Glomerular visceral epithelial cell (primary cell): ENCODE data around the gene PGAM2.
"Not testable (repeated sequence)": the region's sequence is repeated elsewhere in the genome, so short reads cannot be mapped to it uniquely, and the experiment has no call there.

Source experiments
- DNase-seq: peaks from one replicate; pipeline ENCODE4 v3.0.0-alpha.2; 2016; ENCODE audit errors: extremely low spot score

PGAM2 gene

GRCh38 chr7:44050915-44051560 lies 14.3 kb downstream of the PGAM2 start:
- no peak for DNase-seq

DNA sequence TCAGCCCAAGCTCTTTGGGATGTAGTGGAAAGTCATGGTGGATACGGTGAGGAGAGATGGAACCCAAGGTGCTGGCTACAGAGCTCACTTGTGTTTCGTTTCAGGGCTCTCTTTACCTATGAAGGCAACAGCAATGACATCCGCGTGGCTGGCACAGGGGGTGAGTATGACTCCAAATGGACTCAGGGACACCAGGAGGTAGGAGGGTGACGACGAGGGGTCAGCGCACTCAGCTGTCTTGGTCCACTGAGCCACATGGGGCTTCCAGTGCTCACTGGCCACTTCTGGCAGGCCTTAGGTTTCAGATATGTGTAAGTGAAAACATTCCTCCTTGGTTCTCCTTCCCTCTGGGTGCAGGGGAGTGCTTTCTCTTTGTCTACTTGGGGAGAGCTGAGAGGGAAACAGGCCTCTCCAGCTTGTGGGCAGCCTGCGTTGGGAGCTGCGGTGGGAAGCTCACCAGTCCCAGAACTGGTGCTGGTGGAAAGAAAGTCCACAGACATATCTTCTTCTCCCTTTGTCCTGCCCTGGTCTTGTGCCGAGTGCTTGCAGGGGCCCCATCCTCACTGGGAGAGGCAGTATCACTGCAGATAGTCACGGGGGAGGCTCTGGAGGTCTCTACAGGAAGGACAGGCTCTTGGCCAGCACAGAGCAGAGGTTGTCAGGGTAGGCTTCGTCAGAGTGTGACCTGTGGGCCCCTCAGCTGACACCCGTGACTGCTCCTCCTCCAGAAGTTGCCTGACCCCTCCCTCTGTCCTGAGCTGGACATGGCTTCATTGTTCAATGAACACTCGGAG lies 15.0 kb downstream of the PGAM2 start:
- no peak for DNase-seq

DNA sequence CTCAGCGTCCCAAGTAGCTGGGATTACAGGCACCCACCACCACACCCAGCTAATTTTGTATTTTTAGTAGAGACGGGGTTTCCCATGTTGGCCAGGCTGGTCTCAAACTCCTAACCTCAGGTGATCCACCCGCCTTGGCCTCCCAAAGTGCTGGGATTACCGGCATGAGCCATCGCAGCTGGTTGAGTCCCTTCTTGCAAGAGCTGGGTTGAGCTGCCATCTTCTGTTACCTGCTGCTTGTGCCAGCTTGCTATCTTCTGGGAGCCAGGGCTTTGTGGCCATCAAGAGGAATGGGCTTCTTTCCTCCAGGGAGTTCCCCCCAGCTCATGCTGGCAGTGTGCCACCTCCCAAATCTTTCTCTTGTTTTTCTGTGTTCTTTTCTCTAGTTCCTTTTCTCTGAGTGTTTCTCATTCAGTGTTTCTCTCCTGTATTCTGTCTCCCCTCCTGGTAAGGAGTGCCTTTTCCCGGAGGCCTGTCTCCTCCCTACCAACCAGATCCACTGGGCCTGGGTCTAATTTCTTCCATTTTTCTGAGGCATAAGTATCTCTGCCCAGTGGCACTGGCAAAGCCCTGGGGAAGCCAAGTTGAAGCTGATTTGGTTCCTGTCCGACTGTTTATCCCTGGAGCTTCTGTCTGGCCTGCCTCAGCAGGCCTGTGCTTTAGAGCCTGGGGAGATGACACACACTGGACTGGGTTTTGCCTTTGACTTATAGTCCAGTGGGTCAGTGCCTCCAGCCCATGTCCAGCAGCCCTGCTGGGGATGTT lies 17.2 kb downstream of the PGAM2 start:
- DNase-seq = no peak

DNA sequence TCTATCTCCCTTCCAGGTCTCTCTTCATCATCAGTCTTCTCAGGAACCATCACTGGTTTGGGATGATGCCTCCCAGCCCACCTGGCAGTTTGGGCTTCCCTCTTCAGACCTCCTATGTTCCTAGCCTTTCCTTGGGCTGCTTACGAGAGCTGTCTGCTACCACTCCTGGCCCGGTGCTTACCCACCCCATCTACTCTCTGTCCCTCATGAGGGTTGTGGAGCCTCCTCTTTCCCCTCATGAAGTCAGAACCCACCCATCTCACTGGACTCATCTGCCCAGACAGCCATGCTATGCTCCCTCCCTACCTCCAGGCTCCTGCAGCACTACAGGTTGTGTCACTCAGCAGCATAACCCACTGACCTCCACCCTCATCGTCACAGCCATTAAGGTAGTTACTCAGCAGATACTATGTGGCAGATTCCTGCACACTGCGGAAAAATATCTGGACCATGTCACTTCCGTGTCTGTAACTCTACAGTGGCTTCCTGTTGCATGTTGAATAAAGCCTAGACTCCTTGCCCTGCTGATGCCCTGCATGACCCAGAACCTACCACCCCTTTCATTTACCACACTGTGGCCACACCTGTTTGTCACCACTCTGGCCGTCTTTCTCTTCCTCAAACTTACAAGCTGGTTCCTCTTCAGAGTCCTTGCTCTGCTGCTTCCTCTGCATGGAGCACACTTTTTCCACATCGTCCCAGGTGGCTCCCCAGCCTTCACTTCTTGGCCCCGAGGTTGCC lies 18.9 kb downstream of the PGAM2 start:
- no peak for DNase-seq

DNA sequence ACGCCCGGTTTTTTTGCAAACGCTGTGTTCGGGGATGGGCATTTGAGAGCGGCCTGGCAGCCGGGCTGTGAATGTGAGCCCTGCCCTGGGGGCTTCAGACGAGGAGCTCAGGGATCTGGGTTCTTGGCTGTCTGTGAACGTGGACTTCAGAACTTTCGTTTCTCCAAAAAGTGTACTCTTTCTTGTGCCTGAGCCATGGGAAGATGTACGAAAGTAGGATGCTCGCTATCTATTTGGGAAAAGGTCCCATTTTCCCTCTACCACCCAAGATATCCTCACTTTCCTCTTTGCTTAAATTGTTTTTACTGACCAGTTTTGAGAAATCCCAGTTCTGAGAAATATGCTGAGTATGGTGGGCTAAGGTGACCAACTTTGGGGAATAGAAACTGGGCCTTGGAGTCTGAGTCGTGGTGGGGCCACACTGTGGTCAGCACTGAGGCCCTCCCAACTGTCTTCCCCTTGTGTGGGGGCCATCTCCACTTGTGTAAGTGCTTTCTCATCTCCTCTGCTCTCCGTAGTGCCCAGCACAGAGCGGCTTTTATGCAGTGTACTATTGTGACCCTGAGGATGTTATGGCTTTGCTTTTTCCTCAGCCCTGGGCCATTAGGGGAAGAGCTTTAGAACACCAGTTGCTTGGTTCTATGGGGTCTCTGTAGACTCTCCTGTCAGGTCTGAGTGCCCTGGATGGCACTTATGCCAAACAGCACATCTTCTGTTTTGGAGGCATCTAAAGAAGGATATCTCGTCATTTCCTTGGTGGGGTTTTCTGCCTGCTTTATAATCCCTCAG lies 19.9 kb downstream of the PGAM2 start:
- no peak for DNase-seq

DNA sequence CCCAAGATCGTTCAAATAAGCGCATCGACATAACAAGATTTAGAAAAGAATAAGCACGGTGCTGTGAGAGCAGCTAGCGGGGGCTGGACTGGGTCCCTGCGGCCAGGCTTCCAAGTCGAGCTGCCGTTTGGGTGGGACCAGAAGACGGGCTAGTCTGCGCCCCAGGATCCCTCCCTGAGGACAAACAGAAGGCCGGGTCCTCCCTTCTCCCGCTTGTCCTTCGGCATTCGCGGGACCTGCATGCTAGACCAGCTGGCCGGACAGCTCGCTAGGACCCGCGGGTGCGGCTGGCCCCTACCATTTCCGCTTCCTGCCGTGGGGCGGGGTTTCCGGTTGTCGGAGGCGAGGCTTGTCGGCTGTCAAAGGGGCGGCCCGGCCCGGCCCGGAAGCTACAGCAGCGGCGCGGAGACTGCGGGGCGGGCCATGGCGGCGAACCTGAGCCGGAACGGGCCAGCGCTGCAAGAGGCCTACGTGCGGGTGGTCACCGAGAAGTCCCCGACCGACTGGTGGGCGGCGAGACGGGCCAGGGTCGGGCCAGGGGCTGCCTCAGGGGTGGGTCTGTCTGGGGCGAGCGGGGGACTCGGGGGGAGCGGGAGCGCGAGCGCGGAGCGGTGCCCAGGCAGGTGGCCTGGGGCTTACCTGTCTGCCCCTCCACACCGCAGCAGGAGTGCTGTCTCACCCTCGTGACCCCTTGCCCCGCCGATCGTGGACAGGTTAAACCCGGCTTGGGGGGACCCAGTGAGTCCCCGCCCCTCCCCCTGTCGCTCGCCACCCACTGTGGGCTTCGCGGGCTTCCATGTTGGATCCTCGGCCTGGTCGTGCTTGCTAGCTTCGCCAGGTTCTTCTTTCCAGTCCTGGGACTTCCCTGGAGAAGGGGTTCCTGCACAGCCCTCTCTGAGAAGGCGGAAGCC lies 20.8 kb downstream of the PGAM2 start, which contains the start of gene DBNL:
Gene DBNL, plus strand, starts transcription at position 388 of the 911 bp plus-strand sequence. Its CDS starts 36 bp downstream, at position 424.
- DNase-seq = peak; percentile 87

DNA sequence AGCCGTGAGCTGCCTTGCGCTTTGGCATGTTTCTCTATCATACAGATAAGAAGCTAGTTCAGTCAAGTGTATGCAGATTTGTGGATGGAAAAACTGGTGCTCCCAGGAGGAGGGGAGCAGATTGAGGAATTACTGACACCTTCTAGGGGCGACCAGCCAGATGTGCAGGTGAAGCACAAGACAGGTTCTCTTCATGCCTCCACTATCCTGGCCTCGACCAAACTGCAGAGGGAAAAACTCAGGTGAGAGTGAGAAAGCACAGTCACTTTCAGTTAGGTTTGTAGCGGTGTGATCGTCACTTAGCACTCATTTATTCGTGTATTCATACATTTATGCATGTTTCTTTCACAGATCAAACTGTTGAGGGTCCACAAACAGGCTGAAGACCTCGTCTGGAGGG lies 21.5 kb downstream of the PGAM2 start:
- no peak for DNase-seq

DNA sequence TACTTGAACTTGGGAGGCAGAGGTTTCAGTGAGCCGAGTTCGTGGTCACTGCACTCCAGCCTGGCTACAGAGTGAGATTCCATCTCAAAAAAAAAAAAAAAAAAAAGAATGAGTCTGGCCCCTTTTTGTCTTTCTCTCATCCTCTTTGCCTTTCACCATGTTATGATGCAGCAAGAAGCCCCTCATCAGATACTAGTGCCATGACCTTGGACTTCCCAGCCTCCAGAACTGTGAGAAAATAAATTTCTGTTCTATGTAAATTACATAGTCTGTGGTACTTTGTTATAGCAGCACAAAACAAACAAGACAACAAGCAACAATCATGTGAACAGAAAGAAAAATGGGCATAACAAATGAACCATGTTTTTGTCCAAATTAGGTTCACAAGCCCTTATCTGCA lies 23.1 kb downstream of the PGAM2 start:
- no peak for DNase-seq

DNA sequence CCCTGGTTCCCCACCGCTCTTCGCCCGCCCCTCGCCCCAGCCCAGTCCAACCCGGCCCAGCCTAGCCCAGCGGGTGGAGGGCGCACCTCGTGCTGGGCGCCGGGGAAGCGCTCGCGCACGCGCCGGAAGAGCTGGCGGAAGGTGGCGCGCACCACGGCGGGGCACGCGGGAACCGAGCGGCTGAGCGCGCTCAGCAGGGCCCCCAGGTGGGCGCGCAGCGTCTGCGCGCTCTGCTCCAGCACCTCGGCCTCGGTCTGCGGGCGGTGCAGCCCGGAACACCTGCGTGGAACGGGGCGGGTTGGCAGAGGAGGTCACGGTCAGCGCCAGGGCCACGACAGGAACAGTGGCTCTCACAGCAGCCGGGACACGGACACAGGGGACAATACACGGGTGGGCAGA lies 24.9 kb downstream of the PGAM2 start:
- not testable (repeated sequence) for DNase-seq

- DNase-seq = not testable (repeated sequence)
These were observed 25.4 kb downstream of the PGAM2 start for GRCh38 chr7:44039800-44040492.

DNA sequence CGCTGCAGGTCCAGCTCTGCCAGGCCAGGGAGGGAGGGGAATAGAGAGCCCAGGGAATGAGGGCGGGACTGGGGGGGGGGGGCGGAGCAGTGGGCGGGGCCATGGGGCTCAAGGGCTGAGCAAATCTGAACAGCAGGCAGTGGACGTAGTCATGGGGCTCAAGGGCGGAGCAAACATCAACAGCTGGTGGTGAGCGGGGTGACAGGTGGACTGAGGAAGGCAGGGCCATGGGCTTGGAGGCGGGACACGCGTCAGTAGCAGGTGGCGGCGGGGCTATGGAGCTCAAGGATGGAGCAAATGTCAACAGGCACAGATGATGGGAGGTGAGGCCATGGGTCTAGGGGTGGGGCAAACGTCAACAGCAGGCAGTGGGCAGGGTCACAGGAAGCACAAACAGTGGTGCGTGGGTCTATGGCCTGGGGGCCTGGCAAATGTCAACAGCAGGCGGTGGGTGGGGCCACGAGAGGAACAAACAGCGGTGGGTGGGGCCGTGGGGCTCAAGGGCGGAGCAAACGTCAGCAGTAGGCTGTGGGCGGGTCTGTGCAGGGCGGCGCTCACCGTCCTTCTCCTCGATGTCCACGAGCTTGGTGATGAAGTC lies 26.3 kb downstream of the PGAM2 start:
- not testable (repeated sequence) for DNase-seq

GRCh38 chr7:44038553-44038952 lies 26.8 kb downstream of the PGAM2 start:
- DNase-seq = not testable (repeated sequence)

- DNase-seq = not testable (repeated sequence)
These were observed 27.4 kb downstream of the PGAM2 start for GRCh38 chr7:44037951-44038350.

GRCh38 chr7:44036364-44036763 lies 29.0 kb downstream of the PGAM2 start:
- not testable (repeated sequence) for DNase-seq

GRCh38 chr7:44033971-44034844 lies 31.2 kb downstream of the PGAM2 start:
- not testable (repeated sequence) for DNase-seq

- not testable (repeated sequence) for DNase-seq
These were observed 33.3 kb downstream of the PGAM2 start for GRCh38 chr7:44032031-44032430.

- DNase-seq = not testable (repeated sequence)
These were observed 34.0 kb downstream of the PGAM2 start for GRCh38 chr7:44031319-44031718.

DNA sequence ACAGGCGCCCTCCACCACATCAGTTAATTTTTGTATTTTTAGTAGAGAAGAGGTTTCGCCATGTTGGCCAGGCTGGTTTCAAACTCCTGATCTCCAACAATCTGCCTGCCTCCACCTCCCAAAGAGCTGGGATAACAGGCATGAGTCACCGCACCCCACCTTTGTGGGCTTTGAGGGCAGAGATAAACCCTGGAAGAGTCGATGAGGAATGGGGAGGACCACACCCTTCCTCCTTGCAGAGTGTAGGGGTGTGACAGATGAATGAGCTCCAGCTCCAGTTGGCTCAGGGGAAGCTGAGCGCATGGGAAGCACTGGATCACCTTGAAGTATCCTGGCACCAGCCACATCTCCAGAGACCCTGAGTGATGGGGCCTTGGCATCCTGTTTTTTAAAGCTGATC lies 35.3 kb downstream of the PGAM2 start:
- DNase-seq = not testable (repeated sequence)
